Muscle of leg (tissue), 11 donors: ENCODE measurements around the gene KIAA0825. TPM values are rescaled to one million over a fixed set of nuclear protein-coding genes. Genes with fewer than 3 reads are reported as not detected.

ENCODE experiments used
- DNase-seq: peaks from one replicate; pipeline ENCODE4 v3.0.0; 2013
- H3K27ac ChIP-seq: one replicate; pipeline ENCODE4 v1.5.1; 2013; ENCODE audit warnings: mild to moderate bottlenecking, low read length, control low read depth
- H3K27me3 ChIP-seq: one replicate; pipeline ENCODE4 v1.6.1; 2013; ENCODE audit warnings: low read length; ENCODE audit not compliant: control insufficient read depth, insufficient read depth
- H3K36me3 ChIP-seq: one replicate; pipeline ENCODE4 v1.6.1; 2013; ENCODE audit warnings: low read length; ENCODE audit not compliant: control insufficient read depth, insufficient read depth
- H3K4me1 ChIP-seq: one replicate; pipeline ENCODE4 v1.6.1; 2013; ENCODE audit warnings: low read length; ENCODE audit not compliant: control insufficient read depth, insufficient read depth
- H3K4me3 ChIP-seq: one replicate; pipeline ENCODE4 v1.5.1; 2013; ENCODE audit warnings: low read length, control low read depth
- H3K9me3 ChIP-seq: replicated peaks from 2 replicates; pipeline ENCODE4 v1.6.1; 2013; ENCODE audit warnings: low read depth, low read length; ENCODE audit not compliant: control insufficient read depth
- WGBS: methylation state at CpG from one replicate; pipeline ENCODE4 v1.1.5; 2013; ENCODE audit warnings: missing lambda C conversion rate; ENCODE audit not compliant: insufficient coverage; 5-methylcytosine and 5-hydroxymethylcytosine counted together
- polyA plus RNA-seq, 8 donors: library from polyadenylated mRNA; unstranded; fragments of 120-200 nt; gene quantifications; one replicate each; pipeline versions ENCODE4 v1.2.1 to v1.2.3, GENCODE V29; 2013; ENCODE audit warnings: inconsistent platforms in 1 of 8, low replicate concordance in 1 of 8; ENCODE audit not compliant: insufficient read length in 8 of 8, insufficient read depth in 1 of 8
- total RNA-seq: library from RNA; stranded (reverse); fragments of 120-200 nt; gene quantifications from one replicate; pipeline ENCODE4 v1.2.4, GENCODE V29; 2013

Gene KIAA0825
- total and polyA plus RNA-seq, 9 donors: 1.6 to 5.6 (median 2.2) TPM

DNA sequence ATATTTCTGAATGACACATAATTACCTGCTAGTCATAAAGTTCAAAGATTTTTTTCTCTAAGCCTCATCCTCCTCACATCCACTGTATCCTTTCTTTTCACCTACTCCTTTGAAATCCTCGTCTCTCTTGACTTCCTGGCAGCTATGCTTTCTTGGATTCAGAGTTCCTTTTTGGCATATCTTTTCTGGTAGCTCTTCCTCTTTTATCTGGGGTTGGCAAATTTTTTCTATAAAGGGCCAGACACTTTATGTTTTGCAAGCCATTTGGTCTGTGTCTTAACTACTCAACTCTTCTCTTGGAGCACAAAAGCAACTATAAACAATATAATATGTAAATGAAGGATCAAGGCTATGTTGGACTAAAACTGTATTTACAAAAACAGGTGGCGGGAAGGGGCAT, 197.5 kb downstream of the KIAA0825 start:
- Histone ChIP-seq H3K27me3 (no peaks in the 10 kb centered on the region), H3K4me3 (no peak overlapping the region), H3K9me3 (no peaks in the 10 kb centered on the region), H3K36me3 (no peaks in the 10 kb centered on the region), H3K4me1 (no peaks in the 10 kb centered on the region), H3K27ac (no peak overlapping the region)
- no peak for DNase-seq
- WGBS: 100% methylated on average over 1 of the region's 2 CpGs

DNA sequence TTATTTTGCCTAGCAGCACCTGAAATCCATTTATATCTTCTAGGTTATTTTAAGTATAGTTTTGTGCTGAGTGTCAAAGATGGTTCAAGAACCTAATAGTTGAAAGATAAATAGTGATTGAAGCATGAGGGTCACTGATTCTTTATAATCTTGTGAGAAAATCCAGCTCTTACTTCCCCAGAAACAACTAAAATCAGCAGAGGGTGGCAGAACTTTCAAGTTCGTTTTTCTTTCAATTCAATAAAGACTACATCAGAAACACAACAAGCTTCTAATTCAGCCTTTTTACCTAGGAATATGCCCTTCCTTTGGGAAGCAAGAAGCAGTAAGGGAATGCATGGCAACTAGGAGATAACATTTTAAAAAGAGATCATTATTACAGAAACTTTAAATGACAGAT, 202.6 kb downstream of the KIAA0825 start:
- Histone ChIP-seq H3K4me3 (no peak overlapping the region), H3K27ac (no peak overlapping the region), H3K9me3 (no peaks in the 10 kb centered on the region), H3K36me3 (no peaks in the 10 kb centered on the region), H3K4me1 (no peaks in the 10 kb centered on the region), H3K27me3 (no peaks in the 10 kb centered on the region)
- WGBS: no CpG with 5 or more reads among the region's 1 CpG
- no peak for DNase-seq

DNA sequence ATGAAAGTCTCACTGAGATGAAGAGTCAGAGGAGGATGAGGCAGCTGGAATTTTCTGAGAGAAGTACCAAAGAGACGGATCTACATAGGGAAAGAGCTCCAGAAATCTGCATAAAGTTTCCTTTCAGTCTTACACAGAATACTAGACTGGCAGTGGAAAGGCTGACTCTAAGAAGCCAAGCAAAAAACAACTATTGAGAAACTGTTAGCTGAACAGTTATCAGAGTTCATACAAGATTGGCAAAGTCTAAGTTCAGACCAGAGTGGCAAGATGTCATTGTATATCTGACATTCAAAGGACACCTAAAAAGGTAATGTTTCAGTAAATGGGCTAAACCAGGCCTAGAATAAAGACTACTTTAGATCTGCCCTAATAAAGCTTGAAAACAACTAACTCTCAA, 209.0 kb downstream of the KIAA0825 start:
- no peak for DNase-seq
- no CpG with 5 or more reads among the region's 1 CpG for WGBS
- no peaks in the 10 kb centered on the region for H3K4me1 ChIP-seq
- no peak overlapping the region for H3K4me3 ChIP-seq
- H3K27me3 ChIP-seq: no peaks in the 10 kb centered on the region
- H3K9me3 ChIP-seq: no peaks in the 10 kb centered on the region
- no peak overlapping the region for H3K27ac ChIP-seq
- H3K36me3 ChIP-seq: no peaks in the 10 kb centered on the region

DNA sequence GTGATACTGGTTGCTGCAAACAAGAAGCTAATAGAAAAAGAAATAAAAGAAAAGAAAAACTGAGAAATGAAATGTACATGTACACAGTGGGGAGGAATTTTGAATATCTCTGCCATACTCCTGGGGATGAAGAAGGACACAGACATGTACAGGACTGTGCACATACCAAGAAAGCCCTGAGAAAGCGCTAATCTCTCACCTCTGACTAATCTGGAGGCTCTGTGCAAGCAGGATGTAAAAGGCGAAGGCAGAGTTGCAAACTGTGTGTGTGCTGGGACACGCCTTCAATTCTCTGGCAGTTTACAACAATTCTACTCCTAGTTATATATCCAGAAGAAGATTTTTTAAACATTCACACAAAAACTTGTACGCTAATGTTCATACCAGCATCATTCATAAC, 211.4 kb downstream of the KIAA0825 start:
- no peaks in the 10 kb centered on the region for H3K27me3 ChIP-seq
- H3K4me1 ChIP-seq: no peaks in the 10 kb centered on the region
- no peaks in the 10 kb centered on the region for H3K36me3 ChIP-seq
- H3K9me3 ChIP-seq: no peaks in the 10 kb centered on the region
- H3K4me3 ChIP-seq: no peak overlapping the region
- no peak for DNase-seq
- H3K27ac ChIP-seq: no peak overlapping the region
- WGBS: no CpG with 5 or more reads among the region's 4 CpGs

DNA sequence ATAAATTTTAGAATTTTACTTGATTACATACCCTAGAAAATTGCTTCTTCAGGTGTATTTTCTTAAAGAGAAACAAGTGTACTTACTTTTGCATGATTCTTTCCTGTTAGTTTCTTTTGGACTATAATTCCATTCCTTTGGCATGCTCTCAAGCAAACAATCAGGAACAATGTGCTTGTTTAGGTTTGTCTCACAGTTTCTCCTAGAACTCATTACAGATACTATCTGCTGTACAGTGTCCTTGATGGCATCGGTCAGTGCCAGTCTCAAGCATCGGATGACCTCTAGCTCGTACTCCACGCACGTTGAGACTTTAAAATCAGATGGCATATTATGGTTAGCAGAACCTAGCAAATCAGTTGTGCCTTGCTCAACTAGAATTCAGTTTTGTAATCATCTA, 214.9 kb downstream of the KIAA0825 start:
- 90% methylated on average over 5 of the region's 5 CpGs for WGBS

DNA sequence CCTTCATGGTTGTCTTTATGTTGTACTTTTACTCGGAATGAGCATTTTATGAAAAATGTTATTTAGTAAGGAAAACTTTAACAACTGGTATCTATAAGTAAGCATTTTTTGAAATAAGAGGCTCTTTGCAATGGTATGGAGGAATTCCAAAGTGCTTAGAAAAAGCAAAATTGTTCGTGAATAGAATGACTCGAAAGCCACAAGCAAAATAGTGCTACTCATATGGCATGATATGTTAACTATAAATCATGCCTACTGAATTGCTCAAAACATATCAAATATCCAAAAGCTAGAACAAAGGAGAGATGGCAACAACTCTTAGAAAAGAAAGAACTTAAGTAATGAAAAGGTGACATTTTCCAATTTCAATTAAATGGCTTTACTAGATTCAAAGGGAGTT, 216.3 kb downstream of the KIAA0825 start:
- Histone ChIP-seq H3K9me3 (no peaks in the 10 kb centered on the region), H3K36me3 (no peaks in the 10 kb centered on the region), H3K27me3 (no peaks in the 10 kb centered on the region), H3K27ac (no peak overlapping the region), H3K4me1 (no peaks in the 10 kb centered on the region), H3K4me3 (no peak overlapping the region)
- DNase-seq: no peak
- WGBS: no CpG with 5 or more reads among the region's 3 CpGs

More for the DNA sequence above, 214.9 kb downstream of the KIAA0825 start:
- no peaks in the 10 kb centered on the region for H3K27me3 ChIP-seq
- no peaks in the 10 kb centered on the region for H3K36me3 ChIP-seq
- H3K9me3 ChIP-seq: no peaks in the 10 kb centered on the region
- no peak for DNase-seq
- no peak overlapping the region for H3K27ac ChIP-seq
- H3K4me1 ChIP-seq: no peaks in the 10 kb centered on the region
- H3K4me3 ChIP-seq: no peak overlapping the region

DNA sequence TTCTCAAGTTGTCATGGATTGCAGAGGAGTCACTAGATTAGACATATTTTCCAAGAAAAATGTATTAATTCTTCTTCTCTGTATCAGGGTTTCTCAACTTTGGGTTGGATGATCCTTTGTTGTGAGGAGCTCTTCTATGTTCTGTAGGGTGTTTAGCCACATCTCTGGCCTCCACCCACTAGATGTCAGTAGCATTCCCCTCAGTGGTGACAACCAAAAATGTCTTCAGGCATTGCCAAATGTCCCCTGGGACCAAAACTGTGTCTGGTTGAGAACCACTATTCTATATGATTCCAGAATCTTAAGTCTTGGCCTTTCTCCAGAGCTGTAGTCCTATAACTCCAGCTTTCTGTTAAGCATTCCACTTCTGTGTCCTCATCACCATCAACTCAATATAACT, 220.9 kb downstream of the KIAA0825 start:
- Histone ChIP-seq H3K27ac (no peak overlapping the region), H3K36me3 (no peaks in the 10 kb centered on the region), H3K4me1 (no peaks in the 10 kb centered on the region), H3K27me3 (no peaks in the 10 kb centered on the region), H3K4me3 (no peak overlapping the region), H3K9me3 (no peaks in the 10 kb centered on the region)
- DNase-seq: no peak

DNA sequence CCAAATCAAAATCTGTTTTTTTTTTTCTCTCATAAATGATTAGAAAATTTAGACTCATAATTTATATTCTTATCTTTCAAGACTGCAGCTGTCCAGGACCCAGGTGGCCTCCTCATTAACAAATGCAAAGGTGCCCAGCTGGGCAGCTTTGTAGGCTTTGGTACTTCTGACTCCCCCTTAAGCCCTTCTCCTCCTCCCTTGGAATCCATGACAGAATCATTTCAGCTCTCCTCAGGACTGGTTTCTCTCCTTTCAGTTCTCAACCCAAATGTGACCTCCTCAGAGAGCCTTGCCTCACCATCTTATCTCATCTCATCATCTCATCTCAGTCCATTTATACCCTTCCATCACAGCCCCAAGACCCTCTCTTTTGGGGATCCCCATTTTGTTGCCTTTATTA, 221.7 kb downstream of the KIAA0825 start:
- Histone ChIP-seq H3K4me1 (no peaks in the 10 kb centered on the region), H3K27me3 (no peaks in the 10 kb centered on the region), H3K9me3 (no peaks in the 10 kb centered on the region), H3K4me3 (no peak overlapping the region), H3K27ac (no peak overlapping the region), H3K36me3 (no peaks in the 10 kb centered on the region)
- no peak for DNase-seq

DNA sequence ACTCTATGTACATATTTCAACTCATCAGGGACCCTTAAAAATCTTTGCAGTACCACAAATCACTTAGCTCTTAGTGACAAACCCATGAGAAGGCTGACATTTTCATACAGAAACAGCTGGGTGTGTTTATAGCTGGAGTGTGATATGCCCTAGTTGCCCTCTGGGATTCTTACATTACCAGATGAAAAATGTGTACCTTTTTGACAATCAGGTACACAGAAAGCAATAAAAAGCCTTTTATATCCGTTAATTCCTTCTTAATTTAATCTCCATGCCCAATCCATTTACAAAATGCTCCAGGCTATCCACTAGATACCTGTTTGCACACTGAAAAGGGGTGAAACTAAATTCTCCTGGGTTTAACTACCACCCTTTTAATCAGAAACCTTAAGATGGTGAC, 222.9 kb downstream of the KIAA0825 start:
- Histone ChIP-seq H3K36me3 (no peaks in the 10 kb centered on the region), H3K9me3 (no peaks in the 10 kb centered on the region), H3K4me3 (no peak overlapping the region), H3K27me3 (no peaks in the 10 kb centered on the region), H3K27ac (no peak overlapping the region), H3K4me1 (no peaks in the 10 kb centered on the region)
- no peak for DNase-seq
- no CpG with 5 or more reads among the region's 1 CpG for WGBS

DNA sequence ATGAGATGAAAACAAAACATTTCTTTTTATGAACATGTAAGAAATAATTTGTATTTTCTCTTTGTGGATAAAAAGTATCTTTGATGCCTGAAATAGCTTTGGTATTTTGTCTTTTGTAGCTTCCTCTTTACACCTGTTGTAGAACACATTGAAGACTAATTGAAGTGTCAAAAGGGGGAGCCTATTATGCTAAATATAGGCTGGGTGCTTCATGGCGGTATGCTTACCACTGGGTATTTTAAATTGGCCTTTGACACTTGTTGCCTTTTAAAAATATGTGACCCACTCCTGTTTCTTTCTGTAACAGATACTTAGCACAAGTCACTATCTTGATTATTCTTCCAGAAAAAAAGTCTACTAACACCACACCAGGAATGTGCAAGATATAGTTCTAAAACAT, 226.4 kb downstream of the KIAA0825 start:
- Histone ChIP-seq H3K27ac (no peak overlapping the region), H3K9me3 (no peaks in the 10 kb centered on the region), H3K4me1 (no peaks in the 10 kb centered on the region), H3K4me3 (no peak overlapping the region), H3K27me3 (no peaks in the 10 kb centered on the region), H3K36me3 (no peaks in the 10 kb centered on the region)
- WGBS: no CpG with 5 or more reads among the region's 1 CpG
- DNase-seq: no peak

DNA sequence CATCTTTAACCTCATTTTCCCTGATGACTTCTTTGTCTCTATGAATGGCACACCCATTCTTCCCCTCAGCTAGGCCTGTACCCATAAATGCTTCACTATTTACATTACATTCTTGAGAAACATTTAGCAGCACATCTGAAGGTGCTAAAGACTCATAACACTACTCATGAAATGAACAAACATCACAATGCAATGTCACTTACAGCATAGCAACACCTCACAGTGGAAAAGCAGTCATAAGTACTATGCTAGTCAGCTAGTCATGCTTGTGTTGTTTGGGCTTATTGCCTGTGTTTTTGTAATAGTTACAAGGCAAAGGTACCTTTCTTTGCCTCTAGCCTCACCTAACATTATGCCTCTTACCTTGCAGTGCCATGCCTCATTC, 228.9 kb downstream of the KIAA0825 start:
- Histone ChIP-seq H3K9me3 (no peaks in the 10 kb centered on the region), H3K4me1 (no peaks in the 10 kb centered on the region), H3K4me3 (no peak overlapping the region), H3K27ac (no peak overlapping the region), H3K36me3 (no peaks in the 10 kb centered on the region), H3K27me3 (no peaks in the 10 kb centered on the region)
- no peak for DNase-seq
